DMS 273 (cell line): ENCODE results near the gene MAP4K2.

Experiments used
- DNase-seq: peaks from one replicate; lab custom pipeline; 2025; ENCODE audit not compliant: unreplicated experiment; lab: John Stamatoyannopoulos, UW

The MAP4K2 gene

DNA sequence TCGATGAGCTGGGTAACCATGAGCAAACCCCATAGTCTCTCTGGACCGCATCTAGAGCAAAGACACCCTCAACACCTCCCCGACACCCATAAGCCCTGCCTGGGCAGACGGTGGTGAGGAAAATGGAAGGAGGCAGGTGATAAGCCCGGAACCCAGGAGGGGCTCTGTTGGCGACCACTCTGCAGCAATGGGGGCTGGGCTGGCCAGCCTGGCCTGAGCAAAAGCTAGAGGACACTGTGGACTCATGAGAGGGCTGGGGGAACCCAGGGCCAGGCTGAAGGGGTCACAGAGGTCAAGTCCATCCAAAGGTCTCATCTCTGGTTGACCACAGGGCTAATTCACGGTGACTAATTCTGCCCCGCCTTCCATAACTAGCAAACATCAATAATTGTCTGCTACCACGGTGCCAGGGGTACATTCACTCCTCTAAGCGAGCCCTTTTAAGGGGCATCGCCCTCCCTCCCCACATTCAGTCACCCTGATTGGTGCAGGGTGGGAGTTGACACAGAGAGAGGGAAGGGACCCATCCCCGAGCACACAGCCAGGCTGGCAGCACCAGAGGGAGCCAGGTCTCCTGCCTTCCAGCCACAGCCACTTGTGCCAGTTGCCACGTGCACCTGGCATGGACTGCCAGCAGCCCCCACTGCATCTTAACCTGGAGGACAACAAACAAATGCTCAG is 47.2 kb downstream of the MAP4K2 start:
- no peak for DNase-seq

GRCh38 chr11:64754919-64755662 is 47.9 kb downstream of the MAP4K2 start:
- no peak for DNase-seq

- no peak for DNase-seq
Measured at GRCh38 chr11:64754124-64754918, 48.7 kb downstream of the MAP4K2 start.

DNA sequence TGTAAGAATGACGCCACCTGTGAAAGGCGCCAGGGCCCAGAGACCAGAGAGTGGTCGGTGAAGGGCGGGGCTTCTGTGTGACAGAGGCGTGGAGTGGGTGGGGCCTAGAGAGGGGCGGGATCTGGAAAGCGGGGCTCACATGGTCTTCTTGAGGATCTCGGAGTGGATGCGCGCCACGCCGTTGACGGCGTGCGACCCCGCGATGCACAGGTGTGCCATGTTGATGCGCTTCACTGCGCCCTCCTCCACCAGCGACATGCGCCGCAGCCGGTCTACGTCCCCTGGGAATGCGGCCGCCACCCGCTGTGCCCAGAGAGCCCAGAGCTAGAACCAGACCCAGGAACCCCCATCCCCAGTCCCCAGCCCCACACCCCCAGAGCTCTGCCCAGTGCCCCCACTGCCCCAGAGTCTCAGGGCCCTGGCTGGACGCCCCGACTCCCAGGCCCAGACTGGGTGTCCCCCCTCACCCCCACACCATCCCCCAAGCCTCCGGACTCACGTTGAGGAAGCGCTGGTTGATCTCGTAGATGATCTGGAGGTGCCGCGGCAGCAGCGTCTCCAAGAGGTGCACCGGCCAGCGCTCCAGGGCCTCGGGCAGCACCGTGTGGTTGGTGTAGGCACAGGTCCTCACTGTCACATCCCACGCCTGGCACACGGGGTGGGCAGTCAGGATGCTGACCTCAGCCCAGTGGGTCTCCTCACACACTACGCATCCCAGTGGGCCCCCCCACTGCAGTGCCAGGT is 49.5 kb downstream of the MAP4K2 start:
- DNase-seq, result no peak

DNA sequence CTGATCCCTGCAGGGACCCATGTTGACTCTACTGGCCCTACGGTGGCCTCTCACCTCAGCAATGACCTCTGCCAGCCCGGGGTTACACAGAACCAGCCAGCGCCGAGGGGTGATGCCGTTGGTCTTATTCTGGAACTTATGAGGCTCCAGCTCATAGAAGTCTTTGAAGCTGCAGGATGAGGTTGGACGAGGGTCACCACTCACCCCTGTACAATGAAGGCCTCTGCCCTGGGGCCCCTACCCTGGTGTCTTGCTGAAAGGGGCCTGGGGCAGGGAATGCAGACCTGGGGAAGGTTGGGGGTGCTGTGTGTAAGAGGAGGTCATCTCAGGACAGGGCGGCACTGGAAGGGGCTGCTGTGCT is 50.0 kb downstream of the MAP4K2 start:
- no peak for DNase-seq

DNA sequence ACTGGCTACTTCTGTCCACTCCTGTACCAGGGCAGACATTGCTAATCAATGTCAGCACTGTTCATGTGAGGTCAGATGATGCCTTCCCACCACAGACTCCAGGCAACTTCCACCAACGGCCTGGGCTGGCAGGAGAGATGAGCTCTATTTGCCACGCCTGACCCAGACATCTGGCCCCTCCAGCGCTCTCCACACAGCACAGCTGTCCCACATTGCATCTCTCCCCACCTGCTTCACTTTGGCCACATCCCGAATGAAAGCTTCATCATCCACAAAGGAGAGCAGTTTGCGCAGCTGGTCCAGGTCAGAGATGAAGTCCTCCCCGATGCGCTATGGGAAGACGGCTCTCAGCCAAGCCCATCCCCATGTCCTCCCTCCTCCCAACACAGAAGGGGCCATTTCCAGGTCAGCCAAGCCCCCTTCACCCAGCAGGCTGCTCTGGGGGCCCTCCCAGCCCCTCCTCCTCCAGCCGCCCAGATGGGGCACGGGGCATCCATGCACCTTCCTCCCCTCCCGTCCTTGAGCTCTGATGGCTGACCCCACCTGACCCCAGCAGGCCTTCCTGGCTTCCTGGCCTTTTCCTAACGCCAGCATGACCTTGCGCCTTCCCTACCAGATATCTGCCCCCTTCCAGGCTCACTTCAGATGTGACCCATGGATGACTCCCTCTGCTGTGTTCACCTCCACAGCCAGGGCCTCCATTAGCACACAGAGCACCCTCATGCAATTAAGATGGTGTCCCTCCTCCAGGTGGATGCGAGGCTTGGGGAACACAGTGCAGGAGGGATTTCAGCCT is 50.6 kb downstream of the MAP4K2 start:
- DNase-seq, result peak; percentile 67

DNA sequence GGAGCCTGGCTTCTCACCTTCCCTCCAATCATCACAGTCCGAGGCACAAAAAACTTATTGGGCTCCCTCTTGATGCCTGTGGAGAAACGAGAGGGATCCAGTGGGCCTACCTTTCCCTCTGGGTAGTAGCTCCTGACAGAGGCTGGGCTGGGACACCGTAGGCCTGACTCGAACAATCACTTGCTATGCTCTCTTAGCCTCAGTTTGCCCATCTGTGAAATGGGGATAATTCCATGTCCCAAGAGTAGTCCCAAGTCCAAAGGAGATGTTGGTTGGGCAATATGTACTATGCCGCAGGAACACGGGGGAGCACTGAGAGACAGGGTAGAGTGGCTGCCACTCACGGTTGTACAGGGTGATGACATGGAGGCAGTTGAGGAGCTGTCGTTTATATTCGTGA is 51.4 kb downstream of the MAP4K2 start:
- no peak for DNase-seq

DNA sequence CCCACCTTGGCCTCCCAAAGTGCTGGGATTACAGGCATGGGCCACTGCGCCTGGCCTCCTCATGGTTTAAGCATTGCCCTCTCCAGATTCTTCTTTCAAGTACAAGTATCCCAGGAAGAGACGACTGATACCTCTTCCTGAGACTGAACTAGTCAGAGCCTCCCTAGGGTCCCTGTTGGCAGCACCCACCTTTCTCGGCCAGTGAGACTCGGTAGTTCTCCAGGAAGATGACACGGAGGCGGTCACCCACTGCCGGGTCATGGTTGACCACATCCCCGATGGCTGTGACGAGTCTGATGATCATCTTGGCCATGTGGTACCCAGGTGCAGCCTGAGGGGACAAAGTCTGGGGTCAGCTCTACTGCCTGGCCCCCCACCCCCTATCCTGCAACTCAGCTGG is 51.9 kb downstream of the MAP4K2 start:
- no peak for DNase-seq

- no peak for DNase-seq
Measured at GRCh38 chr11:64750361-64751054, 52.5 kb downstream of the MAP4K2 start.

- no peak for DNase-seq
Measured at GRCh38 chr11:64747961-64748665, 54.9 kb downstream of the MAP4K2 start.

DNA sequence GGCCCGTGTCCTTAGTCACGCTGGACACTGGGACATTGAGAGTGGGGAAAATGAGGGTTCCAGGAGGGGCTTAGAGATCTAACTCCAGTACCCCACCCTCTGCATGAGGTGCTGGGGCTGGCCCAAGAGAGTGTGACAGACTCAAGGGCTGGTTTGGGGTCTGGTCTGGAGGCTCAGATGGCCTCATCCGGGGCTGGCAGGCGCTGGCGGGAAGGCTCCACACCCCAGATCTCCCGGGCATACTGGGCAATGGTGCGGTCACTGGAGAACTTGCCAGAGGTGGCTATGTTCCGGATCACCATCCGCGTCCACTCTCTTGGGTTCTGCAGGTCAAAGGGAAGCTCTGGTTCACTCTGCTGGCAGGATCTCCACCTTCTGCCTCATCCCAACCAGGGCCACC is 56.5 kb downstream of the MAP4K2 start:
- DNase-seq, result no peak

DNA sequence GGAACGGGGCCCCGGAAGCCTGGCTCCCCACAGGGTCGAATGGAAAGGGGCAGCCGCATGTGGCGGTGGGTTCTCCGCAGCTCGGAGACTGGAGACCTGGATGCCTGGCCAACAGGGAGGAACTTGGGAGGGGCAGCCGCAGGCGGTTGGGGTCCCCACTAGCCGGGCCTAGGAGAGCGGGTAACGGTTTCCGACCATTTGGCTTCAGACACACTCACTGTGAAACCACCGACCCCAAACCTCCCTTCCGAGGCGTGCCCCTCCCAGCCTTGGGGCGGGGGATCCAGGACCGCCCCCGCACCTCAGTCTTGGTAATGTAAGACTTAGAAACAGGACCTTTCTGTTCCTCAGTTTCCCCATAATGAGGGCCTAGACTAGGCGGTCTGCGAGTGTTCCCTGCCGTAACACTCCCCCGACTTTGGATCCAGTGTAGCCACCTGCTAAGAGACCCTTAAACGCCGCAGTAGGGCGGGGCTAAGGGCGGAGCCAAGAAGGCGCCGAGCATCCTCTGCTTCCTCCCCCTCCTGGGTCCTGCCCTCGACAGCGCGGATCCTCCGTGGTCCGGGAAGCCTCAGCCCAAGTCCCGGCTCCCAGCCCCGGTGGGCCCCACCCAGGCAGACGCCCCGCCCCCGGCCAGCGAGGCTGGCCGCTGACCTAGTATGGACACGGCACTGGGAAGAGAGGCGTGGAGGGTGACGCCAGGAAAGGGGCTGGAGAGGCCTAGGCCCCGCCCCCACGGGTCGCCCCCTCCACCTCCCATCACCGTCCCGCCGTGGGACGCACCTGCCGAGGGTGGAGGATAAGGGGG is 57.3 kb downstream of the MAP4K2 start:
- DNase-seq, result peak; percentile 41

- DNase-seq, result no peak
Measured at GRCh38 chr11:64745189-64745520, 57.9 kb downstream of the MAP4K2 start.

DNA sequence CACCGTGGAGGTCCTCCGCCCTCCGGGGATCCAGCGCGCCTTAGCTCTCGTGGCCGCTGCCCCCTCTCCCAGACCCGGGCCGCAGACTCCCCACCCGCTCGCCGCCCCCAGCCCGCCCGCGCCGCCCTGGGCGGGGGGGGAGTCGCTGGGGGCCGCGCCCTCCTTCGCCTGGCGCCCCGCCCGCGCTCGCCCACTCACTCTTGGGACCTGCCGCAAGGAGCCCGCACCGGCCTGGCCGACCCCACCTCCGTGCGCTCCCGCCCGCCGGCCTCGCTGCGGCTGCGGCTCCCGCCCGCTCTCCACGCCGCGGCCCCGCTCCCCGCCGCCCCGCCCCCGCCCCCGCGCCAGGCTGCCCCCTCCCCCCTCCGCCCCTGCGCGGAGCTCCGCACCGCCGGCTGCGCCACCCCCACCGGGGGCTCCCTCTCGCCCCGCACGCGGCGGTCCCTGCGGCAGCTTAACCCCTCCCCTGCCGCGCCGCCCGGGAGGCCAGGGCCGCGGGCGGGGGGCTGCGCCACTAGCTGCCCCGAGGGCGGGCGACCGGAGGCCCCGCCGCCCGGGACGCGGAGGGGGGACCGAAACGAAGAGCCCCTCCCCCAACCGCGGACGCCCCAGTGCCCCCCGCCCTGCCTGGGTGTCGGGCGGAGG is 58.3 kb downstream of the MAP4K2 start:
- no peak for DNase-seq

GRCh38 chr11:64743591-64744543 is 59.1 kb downstream of the MAP4K2 start, which contains the start of gene RASGRP2:
Gene RASGRP2, minus strand, starts transcription at chr11:64744142. Its CDS starts 1,276 bp downstream, at chr11:64742866.
- DNase-seq, result peak; percentile 63

DNA sequence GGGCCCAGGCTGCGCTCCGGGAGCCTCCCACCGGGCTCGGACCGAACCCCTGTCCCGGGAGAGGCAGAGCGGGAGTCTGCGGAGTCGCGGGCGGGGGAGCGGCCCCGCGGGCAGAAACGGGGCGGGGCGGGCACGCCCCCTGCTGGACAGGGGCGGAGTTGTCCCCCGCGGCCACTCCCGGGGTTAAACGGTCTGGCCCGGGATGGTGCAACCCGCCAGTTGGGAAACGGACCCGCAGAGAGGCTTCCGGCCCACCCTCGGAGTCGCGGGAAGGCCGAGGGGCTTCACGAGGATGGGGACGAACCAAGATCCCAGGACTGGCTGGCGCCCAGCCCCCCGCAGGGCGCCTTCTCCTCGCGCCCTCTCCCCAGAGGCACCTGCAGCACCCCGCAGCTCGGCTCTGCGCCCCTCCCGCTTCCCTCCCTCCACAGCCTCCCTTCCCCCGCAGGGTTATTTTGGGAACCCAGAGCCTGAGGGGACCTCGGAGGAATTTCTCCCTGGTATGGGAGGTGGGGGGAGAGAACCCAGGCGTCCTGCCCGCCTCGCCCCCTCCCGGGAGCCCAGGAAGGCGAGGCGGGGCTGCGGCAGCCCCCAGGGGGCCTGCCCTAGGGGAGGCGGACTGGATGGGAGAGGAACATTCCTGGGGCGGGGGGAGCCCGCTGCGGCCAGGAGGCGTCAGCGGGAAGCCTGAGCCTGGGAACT is 60.0 kb downstream of the MAP4K2 start:
- peak; percentile 70 for DNase-seq
